T-helper 9 cell (primary cell): ENCODE results near the gene HOXA2.

Experiments
- DNase-seq: peaks from one replicate; pipeline ENCODE4 v3.0.0-alpha.2; 2020

The HOXA2 gene

DNA sequence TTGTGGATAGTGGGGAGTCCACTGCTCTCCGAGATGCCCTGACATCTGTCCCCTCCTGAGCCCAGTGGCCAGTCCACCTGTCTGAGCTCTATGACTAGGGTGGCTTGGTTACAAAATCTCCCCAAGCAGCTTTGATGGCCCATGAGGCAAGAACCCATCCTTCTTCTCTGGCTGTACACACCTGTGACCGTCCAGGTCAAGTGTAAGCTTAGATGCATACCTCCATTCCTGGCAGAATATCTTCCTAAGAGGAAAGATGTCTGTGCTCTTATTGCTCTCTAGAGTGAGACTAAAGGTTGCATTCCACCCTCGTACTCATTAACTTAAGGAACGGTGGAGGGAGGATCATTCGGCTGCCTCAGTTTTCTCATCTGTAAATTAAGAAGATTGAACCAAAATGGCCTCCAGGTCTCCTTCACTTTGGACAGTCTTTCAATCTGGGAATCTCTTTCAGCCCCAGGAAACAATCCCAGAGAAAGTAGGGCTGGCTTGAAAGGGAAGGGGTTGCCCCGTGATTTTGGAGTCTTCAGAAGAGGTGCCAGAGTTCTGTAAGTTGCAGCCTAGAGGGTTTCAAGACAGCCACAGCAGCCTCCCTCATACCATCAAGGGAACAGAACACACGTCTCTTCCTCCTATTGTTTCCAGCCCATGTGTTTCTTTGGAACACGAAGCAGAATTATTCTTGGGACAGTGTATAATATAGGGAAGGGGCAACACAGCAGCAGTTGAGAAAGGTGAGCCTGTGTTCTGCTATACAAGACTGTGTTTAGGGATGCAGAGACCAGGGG lies 22.6 kb upstream of the HOXA2 start:
- no peak for DNase-seq

DNA sequence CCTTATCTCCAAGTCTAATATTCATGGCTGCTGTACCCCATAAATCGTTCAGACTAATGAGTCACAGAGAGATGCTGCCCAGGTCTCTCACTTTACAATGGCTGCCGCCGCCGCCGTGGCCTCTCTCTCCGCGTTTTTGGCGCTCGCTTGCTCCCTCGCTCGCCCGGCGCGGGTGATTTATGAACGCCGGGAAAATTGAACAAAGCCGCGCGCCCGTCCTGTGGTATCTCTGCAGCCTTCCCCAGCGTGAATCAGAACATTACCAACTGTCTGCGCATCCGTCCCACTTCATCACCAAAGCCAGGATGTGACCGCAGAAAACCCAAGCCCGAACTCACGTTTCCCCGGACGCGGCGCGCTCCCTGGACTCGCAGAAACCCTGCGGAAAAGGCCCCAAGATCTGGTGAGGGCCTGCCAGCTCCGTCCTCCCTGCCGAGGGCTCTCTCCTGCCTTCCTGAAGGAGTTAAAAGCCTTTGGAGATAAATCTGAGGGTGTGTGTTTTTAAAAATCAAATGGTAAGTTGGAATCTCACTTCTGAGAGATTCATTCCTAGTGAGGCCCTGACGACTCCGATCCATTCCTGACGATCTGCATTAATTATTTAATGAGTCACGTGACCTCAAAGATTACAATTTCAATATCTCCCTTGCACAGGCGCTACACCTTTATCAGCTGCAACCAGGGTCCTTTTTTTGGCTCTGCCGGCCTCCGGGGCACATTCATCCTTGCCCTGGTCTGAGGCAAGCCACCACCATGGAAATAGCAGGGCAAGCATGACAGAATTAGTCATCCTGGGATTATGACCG lies 21.8 kb upstream of the HOXA2 start:
- DNase-seq, result no peak

DNA sequence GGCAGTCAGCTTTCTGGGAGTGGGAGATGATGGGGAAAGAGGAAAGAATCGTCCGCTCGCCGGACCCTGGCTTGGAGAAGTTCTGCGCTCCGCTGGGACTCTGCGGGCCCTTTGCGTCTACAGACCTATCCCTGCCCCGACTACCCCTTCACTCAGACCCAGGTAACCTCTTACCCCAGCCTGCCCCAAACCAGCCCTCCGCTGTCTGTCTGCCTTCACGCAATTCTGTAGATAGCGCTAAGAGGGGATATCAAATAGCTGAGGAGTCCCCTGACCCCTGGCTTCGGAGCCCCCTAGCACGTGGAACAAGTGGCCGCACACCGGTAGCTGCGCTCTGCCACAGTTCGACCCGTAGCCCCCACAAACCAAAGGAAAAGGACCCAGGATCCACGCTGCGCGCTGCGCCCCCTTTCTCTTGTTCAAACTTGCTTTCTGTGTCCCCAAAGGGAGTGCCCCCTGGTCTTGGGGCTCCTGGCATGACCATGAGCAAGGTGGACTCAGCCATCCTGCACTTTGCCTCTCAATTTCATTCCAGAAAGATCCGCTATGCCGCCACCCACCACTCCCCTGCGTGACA lies 21.1 kb upstream of the HOXA2 start:
- DNase-seq, result no peak

DNA sequence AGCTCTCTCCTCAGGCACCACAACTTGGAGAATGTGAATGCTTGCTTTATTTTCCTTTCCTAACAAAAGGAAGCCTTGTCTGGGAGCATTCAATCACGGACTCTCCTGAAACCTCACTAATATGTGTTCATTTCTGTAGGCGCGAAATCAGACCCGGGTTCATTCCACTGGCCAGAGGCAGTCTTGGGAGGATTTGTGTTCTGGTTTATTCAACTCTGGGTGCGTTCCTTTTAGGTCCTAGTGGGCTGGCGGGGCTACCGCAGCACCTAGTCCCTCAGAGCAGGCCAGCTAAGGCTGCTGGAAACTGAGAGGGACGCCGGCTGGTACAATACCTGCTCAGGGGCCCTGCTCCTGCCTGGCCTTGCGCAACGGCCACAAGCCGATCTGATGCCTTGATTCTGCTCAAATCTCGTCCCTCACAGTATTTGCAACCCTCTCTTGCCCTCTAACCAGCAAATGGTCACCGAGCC lies 20.6 kb upstream of the HOXA2 start:
- no peak for DNase-seq

DNA sequence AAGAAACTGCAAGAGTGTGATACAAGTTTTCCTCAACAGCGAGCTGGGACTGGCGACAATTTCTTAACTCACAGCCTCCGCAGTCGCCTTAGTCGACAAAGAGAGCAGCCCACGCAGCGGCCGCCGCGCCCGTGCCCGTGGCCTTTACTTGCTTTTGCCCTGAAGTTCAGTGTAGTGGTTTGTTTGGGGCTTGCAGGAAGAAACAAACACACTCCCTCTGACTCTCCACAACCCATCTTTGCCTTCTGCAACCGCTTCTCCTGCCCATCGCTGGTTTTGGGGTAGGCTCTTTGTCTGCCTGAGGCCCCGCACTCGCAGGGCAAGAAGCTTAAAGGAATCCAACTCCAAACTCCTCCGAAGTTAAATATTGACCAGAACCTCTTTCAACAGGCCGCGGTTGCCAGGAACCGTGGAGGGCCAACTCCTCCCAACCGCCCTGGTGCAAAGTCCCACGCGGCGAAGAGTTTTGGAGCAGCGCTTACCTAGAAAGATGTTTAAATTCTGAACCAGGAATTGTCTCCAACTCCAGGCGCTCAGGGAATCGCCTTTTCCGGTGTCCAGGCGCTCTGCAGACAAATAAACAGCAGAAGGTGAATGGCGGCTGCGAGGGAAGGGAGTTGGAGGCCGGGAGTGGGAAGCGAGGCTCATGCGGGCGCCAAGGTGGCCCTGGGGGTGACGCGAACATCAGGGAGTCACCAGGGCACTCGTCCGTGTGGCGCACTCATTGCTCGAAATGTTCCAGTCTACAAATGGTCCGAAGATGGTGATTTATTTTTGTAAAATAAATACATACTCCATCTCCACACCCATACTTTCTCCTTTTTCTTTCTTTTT lies 19.8 kb upstream of the HOXA2 start:
- DNase-seq, result no peak

DNA sequence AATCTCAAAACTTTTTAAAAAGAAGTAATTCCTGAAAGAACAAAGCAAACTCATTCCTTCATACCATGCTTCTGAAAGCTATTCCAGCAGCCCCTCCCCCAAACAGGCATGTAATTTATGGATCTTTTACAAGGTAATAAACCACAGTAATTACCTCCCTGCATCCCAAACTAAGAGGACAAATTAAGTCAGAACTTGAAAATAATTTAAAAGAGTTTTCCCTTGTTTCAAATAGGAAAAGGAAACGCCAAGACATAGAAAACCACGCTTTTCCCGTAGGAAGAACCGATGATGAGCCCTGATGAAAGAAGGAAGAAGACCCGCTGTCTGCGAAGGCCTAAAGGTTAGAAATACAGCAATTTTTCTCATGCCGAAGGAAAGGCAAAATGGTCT lies 19.2 kb upstream of the HOXA2 start:
- no peak for DNase-seq

DNA sequence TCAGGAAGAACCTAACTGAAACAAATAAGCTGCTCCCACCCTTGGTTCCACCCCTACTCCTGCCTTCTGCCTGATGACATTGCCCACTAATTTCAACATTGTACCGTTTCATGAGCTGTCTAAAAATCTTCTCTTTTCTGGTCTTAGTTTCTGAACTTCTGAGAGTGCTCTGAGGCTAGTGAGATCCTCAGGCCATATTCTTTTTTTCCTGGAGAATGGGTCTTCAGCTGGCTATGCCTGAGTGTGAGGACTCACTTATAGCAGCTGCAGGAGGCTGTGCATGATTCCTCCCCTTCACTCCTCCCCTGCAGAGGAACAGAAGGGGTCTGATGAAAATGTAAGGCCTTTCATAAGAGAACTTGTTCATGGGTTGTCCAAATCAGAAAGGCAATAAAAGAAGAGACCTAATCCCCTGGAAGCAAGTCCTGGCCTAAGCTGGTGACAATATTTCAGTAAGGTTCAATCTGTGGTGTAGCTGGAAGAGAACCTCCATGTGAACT lies 17.0 kb upstream of the HOXA2 start:
- DNase-seq, result no peak

DNA sequence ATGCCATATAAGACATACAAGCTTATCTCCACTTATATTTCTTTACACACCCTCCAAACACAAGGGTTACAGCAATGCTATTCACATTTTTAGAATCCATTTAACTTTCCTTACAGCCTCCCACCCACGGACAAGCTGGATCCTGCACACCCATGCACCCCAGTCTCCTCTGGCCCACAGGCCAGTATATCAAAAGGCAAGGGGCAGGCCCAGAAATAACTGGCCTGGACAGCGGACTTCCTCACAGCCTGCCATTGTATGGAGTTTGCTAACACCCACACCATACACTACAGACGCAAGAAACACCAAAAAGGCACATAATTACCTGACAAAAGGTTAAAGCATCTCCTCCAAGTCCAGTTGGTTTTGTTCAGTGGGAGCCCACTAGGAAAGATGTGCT lies 16.1 kb upstream of the HOXA2 start:
- DNase-seq, result no peak

DNA sequence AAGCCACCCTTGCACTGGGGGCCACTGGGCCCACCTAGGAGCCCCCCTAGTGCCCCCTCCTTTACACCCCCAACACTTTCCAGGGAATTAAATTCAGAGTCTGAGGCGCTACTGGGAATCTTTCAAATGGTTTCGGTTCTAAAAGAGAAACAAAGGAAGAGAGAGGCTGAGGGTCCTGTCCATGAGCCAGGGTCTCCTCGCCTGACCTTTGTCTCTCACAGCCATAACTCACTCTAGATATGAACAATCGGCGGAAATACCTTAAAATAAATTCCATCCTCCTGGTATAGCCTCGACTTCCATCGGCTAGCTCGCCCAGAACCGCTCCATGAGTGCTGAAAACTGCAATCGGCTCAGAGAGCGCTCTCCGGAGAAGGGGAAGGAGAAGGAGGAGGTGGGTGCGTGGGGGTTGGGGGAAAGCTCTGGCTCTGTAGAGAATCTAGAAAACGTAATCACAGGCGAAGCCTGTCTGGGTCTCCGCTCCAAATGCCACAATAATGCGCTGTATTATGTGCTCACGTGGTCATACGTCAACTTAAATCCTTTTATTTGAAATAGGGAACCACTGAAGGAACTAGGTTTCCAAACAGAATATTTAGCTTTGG lies 15.5 kb upstream of the HOXA2 start:
- DNase-seq, result no peak

DNA sequence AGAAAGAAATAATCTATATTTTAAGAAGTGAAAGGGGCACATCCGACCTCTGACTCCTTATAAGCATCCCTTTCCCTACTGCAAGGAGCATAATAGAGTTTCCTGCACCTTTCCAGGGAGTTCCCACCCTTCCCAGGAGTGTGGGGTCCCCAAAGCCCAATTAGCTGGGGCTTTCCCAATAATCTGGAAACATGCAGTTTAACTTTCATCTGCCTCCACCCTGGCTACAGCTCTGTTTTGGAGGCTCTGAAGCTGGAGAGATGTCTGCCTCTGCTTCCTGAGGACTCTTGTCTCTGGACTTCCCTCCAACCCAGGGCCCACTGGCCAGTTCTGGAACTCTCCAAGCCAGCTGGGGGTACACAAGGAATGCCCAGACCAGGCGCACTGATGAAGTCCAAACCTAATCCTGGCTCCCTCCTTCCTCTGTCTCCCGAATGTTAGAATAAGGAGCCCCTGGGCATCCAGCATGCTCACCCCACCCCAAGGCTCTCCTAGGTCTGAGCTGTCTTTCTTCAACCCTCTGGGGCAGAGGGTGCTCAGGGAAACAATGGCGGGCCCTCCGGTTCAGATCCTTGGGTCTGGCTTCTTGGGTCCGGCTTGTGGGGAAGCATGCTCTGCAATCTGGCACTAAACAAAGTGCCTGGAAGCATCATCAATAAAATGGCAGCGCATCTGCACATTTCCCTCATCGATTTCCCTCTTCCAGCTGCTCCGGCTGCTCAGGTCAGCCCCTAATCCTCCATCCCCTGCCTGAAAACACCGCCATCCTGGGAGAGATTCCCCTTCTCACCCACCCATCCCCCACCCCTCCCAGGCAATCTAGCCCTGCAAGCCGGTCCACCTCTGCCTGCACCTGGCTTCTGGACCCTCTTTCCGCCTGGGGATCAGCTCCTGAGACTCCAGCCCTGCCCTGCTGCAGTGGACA lies 14.7 kb upstream of the HOXA2 start:
- DNase-seq, result no peak

DNA sequence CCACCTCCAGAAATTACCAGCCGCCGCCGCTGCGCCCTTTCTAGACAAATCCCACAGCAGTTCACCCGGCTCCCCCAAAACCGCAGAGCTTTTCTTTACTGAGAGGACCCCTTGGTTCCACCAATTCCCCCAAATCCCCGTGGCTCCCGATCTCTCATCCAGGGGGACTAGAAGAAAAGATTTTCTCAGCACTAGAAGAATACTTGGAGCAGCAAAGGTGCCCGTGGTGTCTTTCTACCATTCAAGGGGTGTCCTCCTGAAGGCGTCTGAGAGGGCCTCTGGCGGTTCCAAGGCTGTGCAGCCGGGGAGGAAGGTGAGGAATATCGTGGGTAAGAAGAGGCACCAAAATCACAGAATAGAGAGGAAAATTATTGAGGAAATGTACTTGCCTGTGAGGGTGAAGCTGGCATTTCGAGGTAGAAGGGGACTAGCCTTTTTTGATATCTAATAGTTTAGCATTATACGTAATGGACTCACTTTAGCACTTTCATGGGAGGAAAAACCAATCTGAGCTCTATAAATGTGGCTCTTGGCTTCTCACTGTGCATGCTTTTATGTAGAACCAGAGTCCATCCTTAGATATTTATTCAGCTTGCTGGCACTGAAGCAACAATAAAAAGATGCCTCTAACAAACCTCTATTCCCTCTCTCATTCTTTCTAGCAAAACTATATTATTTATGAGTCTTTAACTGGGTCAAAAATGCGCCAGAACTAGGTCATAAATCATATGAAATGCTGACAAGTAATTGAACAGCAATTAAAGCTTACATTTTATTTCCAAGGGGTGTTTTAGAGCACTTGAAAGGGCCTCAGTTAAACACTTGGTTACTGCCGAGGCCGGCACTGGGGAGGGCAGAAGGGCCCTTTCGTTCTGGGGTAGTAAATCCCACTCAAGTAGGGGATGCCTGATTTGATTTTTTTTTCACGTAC lies 13.8 kb upstream of the HOXA2 start:
- DNase-seq, result no peak

DNA sequence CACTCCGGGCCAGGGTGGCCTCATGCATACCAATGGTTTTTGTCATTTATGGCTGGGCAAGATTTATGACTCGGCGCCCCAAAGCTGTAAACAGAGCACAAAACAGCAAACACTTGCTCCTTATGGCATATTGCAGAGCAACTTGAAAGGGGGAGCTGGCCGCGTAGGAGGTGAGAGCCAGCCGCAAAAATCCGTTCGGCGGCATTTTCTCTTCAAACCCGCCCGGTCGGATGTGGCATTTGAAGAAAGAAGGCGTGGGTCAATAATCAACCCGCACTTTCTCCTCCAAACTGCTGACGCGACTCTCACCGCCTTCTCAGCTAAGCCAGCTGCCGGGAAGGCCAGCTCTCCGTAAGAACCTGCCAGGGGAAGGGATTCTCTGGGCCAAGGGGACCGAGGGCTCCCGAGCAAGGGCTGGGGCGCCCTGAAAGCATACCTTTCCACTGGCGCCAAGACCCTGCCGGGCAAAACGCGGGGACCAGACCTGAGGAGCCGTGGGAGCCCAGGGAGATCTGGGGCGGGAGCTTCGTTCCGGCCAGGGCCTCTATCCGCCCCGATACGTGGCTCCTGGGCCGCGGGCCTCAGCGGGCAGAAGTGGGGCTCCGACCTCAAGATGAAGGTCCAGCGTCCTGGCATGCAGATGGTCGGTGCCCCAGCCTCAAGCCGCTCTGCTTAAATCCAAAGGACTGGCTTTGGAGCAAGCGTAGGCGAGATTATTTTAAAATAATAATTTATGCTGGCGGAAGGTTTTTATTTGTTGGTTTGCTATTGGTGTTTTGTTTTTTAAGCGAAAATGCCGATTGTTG lies 12.9 kb upstream of the HOXA2 start:
- no peak for DNase-seq

DNA sequence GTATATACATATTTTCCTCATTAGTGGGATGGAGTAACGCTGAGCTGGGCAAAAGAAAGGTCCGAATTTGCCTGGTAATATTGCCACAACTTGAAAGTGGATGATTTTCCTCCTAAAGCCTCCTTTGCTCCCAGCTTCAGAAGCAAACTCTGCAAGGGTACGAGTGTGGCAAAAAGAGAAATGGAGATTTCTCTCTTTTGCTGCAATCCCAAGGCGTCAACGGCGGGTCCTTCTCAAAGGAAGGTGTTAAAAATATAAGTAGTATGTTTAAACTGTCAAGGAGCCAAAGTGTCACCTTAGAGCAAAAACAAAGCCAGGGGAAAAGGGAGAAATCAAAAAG lies 12.4 kb upstream of the HOXA2 start:
- no peak for DNase-seq

DNA sequence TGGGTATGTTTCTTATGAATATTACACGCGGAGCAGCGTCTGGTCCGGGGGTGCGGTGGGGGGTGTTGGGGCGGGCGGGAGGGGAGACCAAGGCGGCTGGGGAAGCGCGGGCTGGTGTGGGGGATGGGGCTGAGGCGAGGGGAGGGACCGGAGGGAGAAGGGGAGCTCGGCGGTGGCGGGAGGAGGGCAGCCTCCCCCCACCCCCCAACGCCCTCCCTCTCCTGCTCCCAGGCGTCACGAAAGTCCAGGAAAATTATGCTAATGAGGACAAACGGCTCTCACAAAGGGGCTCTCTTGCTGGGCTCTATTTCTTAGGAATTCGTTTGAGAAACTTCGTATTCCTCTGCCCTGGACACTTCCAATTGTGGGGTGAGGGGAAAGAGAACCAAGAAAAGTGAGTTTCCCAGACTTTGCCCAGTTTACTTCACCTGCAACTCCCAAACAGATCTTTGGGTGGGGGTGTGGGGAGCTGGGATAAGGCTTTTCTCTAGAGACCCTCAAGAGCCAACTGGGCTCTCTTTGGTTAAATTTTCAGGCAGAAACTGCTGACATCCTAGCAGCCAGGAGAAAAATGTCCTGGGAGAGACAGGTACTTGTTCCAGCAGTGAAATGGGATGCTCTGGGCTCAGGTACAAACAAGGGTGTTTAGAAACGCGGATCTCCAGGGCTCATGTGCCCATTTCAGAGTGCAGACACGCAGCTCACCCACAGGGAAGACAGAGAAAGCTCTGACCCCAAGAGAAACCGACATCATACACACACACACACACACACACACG lies 11.7 kb upstream of the HOXA2 start:
- no peak for DNase-seq

DNA sequence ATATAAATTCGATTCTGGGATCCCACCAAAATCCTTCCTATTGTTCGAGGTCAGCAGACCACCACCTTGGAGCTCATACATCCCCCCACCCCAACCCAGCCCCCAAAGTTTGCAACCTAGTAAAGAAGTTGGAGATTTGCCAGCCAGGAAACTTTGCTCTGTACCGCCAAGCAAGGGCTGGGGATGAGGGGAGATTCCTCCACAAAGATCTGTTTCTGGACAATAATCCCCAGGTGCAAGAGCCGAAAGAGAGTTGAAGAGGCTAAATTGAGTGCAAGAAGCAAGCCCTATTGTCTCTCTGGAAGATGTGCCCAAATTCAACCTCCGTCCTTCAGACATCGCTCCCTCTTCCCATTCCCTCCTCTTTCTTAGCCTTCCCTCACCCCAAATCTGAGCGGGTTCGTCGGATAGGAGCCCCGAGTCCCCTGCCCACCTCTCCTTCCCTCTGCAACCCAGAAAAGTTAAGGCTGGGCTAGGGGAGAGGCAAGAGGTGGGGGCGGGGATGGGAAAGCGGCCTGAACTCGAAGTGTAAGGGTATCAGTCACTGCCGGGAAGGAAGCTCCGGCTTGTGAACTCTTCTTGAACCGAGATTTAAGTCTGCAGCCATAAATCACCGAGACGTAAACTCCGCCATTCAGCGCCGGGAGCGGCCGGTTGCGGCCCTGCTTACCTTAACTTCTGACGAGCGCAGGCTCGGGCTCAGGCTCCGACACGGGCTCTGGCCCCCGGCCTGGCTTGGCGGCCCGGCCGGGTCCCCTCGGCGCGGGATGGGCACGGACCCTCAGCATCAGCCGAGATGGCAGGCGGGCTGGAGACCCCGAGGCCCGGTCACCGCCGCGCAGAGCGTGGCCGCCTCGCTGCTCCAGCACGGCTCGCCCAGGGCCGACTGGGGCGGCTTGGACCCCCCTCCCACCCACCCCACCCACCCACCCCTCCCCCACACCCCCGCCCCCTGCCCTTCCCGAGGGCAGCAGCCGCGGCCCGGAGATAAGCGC lies 10.8 kb upstream of the HOXA2 start:
- DNase-seq, result no peak

DNA sequence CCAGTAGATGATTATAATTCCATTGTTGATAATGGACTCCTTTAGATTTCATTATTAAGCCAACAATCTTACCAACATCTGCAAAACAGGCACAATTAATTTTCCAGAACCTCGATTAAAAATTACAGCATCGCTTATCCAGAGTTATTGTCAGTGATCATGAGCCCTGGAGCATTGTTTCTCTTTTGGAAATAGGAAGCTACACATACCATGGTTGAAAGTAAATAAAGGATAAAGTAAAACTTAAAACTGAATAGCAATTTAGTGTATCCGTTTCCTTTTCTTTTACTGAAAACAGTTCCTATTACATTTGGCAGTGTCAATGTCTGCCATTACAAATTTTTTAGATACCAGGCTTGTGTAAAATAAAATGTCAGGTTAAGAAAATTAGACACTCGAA lies 9.9 kb upstream of the HOXA2 start:
- DNase-seq, result no peak

DNA sequence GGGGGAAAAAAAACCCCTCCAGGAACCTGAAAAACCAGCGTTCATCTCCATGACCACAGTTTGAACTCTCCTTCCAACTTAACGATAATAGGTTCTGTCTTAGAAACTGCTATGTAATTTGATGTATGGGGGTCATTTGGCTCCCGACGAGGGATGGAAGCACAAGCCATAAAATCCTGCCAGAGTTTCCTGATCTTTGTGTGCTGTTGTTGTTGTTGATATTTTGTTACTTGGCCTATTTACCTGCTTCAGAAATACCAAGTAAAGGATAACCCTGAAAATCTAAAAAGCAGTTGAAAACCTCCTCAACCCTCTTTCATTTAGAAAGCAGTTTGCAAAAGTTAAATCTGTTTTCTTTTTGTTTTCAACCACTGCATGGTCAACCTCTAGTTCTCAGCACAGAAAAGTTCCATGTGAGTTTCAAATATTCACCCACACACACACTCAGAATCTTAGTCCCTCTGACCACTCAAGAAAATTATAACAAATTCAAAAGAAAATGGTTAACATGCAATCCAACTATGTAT lies 9.3 kb upstream of the HOXA2 start:
- DNase-seq, result no peak
